Heart left ventricle (tissue), 16 donors: ENCODE data around the gene CCDC87. TPM values are rescaled to one million over a fixed set of nuclear protein-coding genes. Genes with fewer than 3 reads are reported as not detected.

Experiments used
- ATAC-seq, 4 donors: fragments of 200-7000 bp; cut with Tn5 transposase; one replicate each; pipeline ENCODE4 v1.9.1; 2020 to 2022; ENCODE audit warnings: moderate library complexity in 4 of 4, mild to moderate bottlenecking in 3 of 4, moderate number of reproducible peaks in 1 of 4
- DNase-seq, 5 donors: peaks; one replicate each; pipeline ENCODE4 v3.0.0-alpha.2; 2020
- H3K27ac ChIP-seq, 12 donors: fragments of 200-600 bp; sonication (generic) in 4 of 12; one replicate each; pipeline versions ENCODE4 v1.5.0 to v1.8.0; 2016 to 2022; ENCODE audit warnings: mild to moderate bottlenecking in 2 of 12
- H3K27me3 ChIP-seq, 9 donors: fragments of 200-600 bp; sonication (generic) in 2 of 9; one replicate each; pipeline versions ENCODE4 v1.5.1 to v1.8.0; 2016 to 2022; ENCODE audit warnings: mild to moderate bottlenecking in 3 of 9
- H3K36me3 ChIP-seq, 9 donors: fragments of 200-600 bp; sonication (generic) in 2 of 9; one replicate each; pipeline versions ENCODE4 v1.5.0 to v1.8.0; 2018 to 2022; ENCODE audit warnings: mild to moderate bottlenecking in 2 of 9
- H3K4me1 ChIP-seq, 12 donors: fragments of 200-600 bp; sonication (generic) in 4 of 12; one replicate each; pipeline versions ENCODE4 v1.5.0 to v1.8.0; 2016 to 2022; ENCODE audit warnings: mild to moderate bottlenecking in 3 of 12
- H3K4me3 ChIP-seq, 12 donors: fragments of 200-600 bp; sonication (generic) in 4 of 12; one replicate each; pipeline versions ENCODE4 v1.5.0 to v1.8.0; 2017 to 2022; ENCODE audit warnings: mild to moderate bottlenecking in 9 of 12, moderate library complexity in 4 of 12
- H3K9me3 ChIP-seq, 12 donors: fragments of 200-600 bp; sonication (generic) in 4 of 12; one replicate each; pipeline versions ENCODE4 v1.5.0 to v1.8.0; 2016 to 2022; ENCODE audit warnings: mild to moderate bottlenecking in 1 of 12
- POLR2A ChIP-seq, 2 donors: fragments of 450-650 bp; IDR thresholded peaks; one replicate each; pipeline ENCODE4 v1.6.1; 2017; ENCODE audit warnings: antibody characterized with exemption in 2 of 2, mild to moderate bottlenecking in 2 of 2, moderate library complexity in 2 of 2
- WGBS, 4 donors: extraction: QIAGEN DNeasy Blood & Tissue Kit in 2 of 4; methylation state at CpG; one replicate each; pipeline versions ENCODE4 v1.1.5 to v1.1.7; 2013 to 2018; 5-methylcytosine and 5-hydroxymethylcytosine counted together
- intact Hi-C, 10 donors: fragments of 100-400 bp; cut with DNase I; formaldehyde crosslinking; loops; one replicate each; pipeline versions ENCODE4 v1.11.1 to v1.14.2; 2022
- polyA plus RNA-seq, 2 donors: library from polyadenylated mRNA; stranded (reverse); fragments of 200-250 nt; gene quantifications; one replicate each; pipeline ENCODE4 v1.2.3, GENCODE V29; 2013
- total RNA-seq, 9 donors: library from RNA; depleted of rRNA in 2 of 9; stranded (reverse); fragments of >200 nt in 2 of 9; fragmentation: NEBNext Ultra II Directional in 3 of 9; extraction: Animal tissue kit (Norgen Biotek cat#: 25700) in 3 of 9; gene quantifications; one replicate each; pipeline versions ENCODE4 v1.1.0 to v1.2.4, GENCODE V29; 2016 to 2023
- TF ChIP-seq, protein P1 (sequence below), 12 donors: fragments of 200-600 bp; sonication (generic) in 4 of 12; IDR thresholded peaks; one replicate each; pipeline versions ENCODE4 v1.5.0 to v1.8.0; 2018 to 2022; ENCODE audit warnings: antibody characterized with exemption in 12 of 12, mild to moderate bottlenecking in 5 of 12
- donor health status: ischemic (EF 13 %, LVEDD 7.1; RV severe dilation, severe dysfunction).
- donor health status: healthy with polysubstance abuse.
- donor health status: DM: no; HTN: yes; CAD: no.
- donor health status: DM: no; HTN: no; CAD: no.
- donor health status: ischemic (EF 25% LVEDD 6.9; RV normal size, moderate dysfunction).
- donor health status: ischemic (EF 25% LVEDD 5.7; RV mildly dilated, moderate dysfunction).
- donor health status: healthy.
- donor health status: DM: yes; HTN: yes; CAD: no.
- donor health status: ischemic (EF 35%, LVEDD 5.7; RV mildly dilated, moderate dysfunction).
- donor health status: nonischemic (EF 11% LVEDD 7.7; RV severe dilation, severe dysfunction).
- donor health status: DM: yes; HTN: yes; CAD: no.
- donor health status: PGD.
- donor health status: ischemic (EF 29% LVEDD 5.4; RV normal size, mild dysfunction).
- donor health status: nonischemic (EF 23%, LVEDD 6.1; RV moderate dilation, normal function).

CCDC87 gene
- total and polyA plus RNA-seq, 11 donors: 0.14 to 0.63 (median 0.25) TPM

DNA sequence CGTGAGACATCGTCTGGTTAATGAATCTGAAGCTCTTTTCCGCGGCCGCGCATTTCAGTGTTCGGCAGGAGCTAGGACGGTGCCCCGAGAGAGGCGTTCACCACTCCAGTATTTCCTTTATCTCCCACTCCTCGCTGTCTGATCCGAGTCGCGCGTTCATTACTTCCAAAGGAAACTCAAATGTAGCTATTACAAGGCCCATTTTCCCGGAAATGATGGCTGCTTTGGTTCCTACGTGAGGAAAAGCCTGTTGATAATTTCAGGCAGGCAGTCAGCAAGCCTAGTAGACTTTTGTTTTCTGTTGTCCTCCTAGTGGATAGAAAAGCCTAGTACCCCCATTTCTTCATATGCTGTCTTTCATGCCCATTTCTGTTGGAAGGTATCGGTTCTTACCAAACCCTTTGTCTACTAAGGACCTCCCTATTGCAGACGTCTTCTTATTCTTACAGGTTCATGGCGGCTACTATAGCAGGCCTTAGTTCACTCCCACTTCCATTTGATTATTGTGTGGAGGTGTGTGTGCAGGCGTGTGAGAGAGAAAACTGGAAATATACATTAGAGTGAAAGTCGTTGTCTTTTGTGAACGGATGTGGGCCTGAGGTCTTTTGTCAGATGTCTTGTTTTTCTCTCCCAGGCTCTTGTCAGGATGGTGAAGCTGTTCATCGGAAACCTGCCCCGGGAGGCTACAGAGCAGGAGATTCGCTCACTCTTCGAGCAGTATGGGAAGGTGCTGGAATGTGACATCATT, 46.4 kb upstream of the CCDC87 start:
- intact Hi-C loops: loop anchor here in 5 of 10 donors (2.0 to 5.0 kb wide), 5 partner anchors 22 to 58 kb away; partner anchors contain the start of genes RBM4B (in 2 of the 5) and RBM14 (in 1 of the 5)
- Histone ChIP-seq H3K36me3 (peaks cover 3 to 55% (median 46%) of the 10 kb centered on the region in 9 donors), H3K4me1 (peaks cover 22 to 72% (median 58%) of the 10 kb centered on the region in 12 donors), H3K4me3 (peak overlapping the region; percentile 56 to 94 (median 75)), H3K27me3 (no peaks in the 10 kb centered on the region), H3K9me3 (no peaks in the 10 kb centered on the region), H3K27ac (peak overlapping the region; percentile 43 to 93 (median 88))
- whole genome bisulfite sequencing, 4 donors: 1 to 3% (median 3%) methylated on average over 27 of the region's 27 CpGs
- DNase-seq: peak in 2 of 5 donors; percentile 29 to 34
- ATAC-seq: peak in 2 of 4 donors; percentile 1 to 7
- TF ChIP-seq, protein P1, sequence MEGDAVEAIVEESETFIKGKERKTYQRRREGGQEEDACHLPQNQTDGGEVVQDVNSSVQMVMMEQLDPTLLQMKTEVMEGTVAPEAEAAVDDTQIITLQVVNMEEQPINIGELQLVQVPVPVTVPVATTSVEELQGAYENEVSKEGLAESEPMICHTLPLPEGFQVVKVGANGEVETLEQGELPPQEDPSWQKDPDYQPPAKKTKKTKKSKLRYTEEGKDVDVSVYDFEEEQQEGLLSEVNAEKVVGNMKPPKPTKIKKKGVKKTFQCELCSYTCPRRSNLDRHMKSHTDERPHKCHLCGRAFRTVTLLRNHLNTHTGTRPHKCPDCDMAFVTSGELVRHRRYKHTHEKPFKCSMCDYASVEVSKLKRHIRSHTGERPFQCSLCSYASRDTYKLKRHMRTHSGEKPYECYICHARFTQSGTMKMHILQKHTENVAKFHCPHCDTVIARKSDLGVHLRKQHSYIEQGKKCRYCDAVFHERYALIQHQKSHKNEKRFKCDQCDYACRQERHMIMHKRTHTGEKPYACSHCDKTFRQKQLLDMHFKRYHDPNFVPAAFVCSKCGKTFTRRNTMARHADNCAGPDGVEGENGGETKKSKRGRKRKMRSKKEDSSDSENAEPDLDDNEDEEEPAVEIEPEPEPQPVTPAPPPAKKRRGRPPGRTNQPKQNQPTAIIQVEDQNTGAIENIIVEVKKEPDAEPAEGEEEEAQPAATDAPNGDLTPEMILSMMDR (IDR thresholded peaks at IDR 0.05): peak in 1 of 12 donors; percentile 10
- no peak for TF ChIP-seq POLR2A (IDR thresholded peaks at IDR 0.05)

DNA sequence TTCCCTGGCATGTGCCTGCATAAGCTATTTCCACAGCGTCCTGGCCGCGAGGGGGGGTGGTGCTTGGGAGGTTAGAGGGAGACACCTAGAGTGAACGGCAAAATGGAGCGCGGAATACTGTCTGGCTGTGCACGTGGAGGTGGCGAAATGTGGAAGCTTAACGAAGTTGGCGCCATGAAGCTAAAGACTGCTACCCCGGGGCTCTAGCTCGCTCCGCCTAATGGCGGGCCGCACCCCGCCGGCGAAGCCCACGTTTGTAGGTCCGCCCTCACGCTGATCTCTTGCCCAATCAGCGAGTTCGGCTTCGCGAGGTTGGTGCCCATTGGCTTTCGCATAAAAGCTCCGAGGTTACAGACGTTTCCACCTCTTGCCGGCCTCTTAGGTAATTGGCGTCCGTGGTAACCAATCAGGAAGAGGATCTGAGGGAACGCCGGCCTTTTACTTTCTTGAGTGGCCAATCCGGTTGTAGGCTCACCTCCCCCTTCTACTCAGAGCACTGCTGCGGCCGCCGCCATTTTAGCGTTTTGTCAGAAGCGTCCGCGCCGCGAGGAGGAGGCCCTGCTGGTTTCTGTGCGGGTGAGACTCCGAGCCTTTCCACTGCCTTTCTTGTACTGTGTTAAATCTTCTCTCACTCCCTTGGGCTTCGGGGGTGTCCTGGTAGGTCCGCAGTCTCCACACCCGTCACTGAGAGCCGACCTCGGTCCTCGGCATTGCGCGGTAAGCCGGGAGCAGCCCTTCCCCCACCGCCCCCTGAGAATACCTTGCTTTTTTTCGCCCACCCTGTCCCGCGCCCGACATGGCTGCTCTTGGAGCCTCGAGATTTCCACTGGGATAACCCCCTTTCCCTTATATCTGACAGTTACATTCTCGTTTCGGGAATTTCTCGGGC, 45.6 kb upstream of the CCDC87 start, which contains the start of gene RBM4:
Gene RBM4 (plus strand): TSS at position 527 of the 889 bp plus-strand sequence. CDS start 1,009 bp downstream, outside the sequence.
- H3K27me3 ChIP-seq: no peaks in the 10 kb centered on the region
- TF ChIP-seq POLR2A (IDR thresholded peaks at IDR 0.05): peak; percentile 59 to 83
- TF ChIP-seq, protein P1 (IDR thresholded peaks at IDR 0.05): peak in 3 of 12 donors; percentile 9 to 30 (median 28)
- H3K27ac ChIP-seq: peak within 1 kb of the TSS; percentile 43 to 93 (median 88)
- DNase-seq (peak; percentile 96 to 99 (median 98)), ATAC-seq (peak; percentile 97 to 99 (median 98))
- H3K4me3 ChIP-seq: peak within 1 kb of the TSS; percentile 56 to 94 (median 75)
- intact Hi-C loops: loop anchor here in 5 of 10 donors (1.0 to 5.0 kb wide), 6 partner anchors 22 to 58 kb away; partner anchors contain the start of genes RBM14 (in 2 of the 5) and RBM4B (in 2 of the 5)
- H3K36me3 ChIP-seq: peaks cover 0 to 52% (median 39%) of the 10 kb centered on the region in 9 donors
- H3K4me1 ChIP-seq: peaks cover 17 to 64% (median 49%) of the 10 kb centered on the region in 12 donors
- WGBS, 4 donors: 0 to 1% (median 1%) methylated on average over 45 to 63 of the region's 63 CpGs
- no peaks in the 10 kb centered on the region for H3K9me3 ChIP-seq

- peak overlapping the region in 10 of 12 donors; percentile 31 to 93 (median 72) for H3K27ac ChIP-seq
- H3K9me3 ChIP-seq: no peaks in the 10 kb centered on the region
- peaks cover 0 to 52% (median 37%) of the 10 kb centered on the region in 9 donors for H3K36me3 ChIP-seq
- peak overlapping the region; percentile 21 to 94 (median 75) for H3K4me3 ChIP-seq
- WGBS, 4 donors: 43 to 46% (median 44%) methylated on average over 12 of the region's 12 CpGs
- TF ChIP-seq, protein P1 (IDR thresholded peaks at IDR 0.05): no peak
- no peak for TF ChIP-seq POLR2A (IDR thresholded peaks at IDR 0.05)
- H3K4me1 ChIP-seq: peaks cover 17 to 61% (median 42%) of the 10 kb centered on the region in 12 donors
- no peak for DNase-seq
- peak in 2 of 4 donors; percentile 1 to 4 for ATAC-seq
- intact Hi-C loops: loop anchor here in 5 of 10 donors (1.0 to 5.0 kb wide), 7 partner anchors 18 to 57 kb away; partner anchors contain the start of genes RBM14 (in 2 of the 5) and RBM4B (in 2 of the 5)
- no peaks in the 10 kb centered on the region for H3K27me3 ChIP-seq
Observed at GRCh38 chr11:66637557-66638176, 44.8 kb upstream of the CCDC87 start.
